HG03378 (cell line): Measurements from ENCODE around the gene ST3GAL6.
A peak's percentile ranks its signal among the peaks of the same experiment; 100 is the strongest.
"Not testable (repeated sequence)": the region's sequence is repeated elsewhere in the genome, so short reads cannot be mapped to it uniquely, and the experiment has no call there.

ENCODE experiments used
- ATAC-seq: cut with Tn5 transposase; IDR thresholded peaks from one replicate; pipeline ENCODE4 v1.9.1; 2021; ENCODE audit warnings: mild to moderate bottlenecking, moderate library complexity; ENCODE audit not compliant: unreplicated experiment

ST3GAL6 gene

DNA sequence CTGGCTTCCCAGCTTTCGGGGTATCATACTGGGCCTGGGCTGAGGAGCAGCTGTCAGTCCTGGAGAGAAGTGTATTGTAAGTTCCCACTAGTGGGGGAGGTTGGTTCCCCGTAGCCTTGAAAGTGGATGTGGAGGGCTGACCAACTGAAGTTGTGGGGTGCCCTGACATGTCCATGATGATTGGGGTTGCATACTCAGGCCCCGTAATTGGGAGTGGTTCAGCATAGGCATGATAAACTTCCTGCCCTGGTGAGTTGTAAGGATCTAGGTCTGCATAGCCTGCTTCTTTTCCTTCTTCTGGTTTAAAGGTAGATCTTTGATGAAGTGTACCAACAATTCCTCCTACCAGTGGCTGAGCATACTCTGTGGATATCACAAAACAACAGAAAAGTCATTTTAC, 36.3 kb downstream of the ST3GAL6 start:
- ATAC-seq, result no peak

DNA sequence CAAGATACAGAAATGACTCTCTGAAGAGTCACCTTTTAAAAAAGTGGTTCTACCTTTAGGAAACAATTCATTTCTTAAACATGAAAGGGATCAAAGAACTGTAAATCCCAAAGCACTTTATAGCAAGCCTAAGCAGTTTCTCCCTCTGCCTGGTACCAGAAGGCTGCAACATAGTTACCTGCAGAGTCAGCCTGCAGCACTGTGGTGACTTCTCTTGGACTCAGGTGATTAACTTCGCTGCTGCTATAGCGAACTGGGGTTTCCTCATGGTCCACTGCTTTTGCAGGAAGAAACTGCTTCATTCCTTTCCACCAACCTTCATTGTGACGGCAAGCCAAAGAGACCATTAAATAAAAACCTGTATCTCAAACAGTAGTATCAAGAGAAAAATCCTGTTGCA, 37.3 kb downstream of the ST3GAL6 start:
- no peak for ATAC-seq

DNA sequence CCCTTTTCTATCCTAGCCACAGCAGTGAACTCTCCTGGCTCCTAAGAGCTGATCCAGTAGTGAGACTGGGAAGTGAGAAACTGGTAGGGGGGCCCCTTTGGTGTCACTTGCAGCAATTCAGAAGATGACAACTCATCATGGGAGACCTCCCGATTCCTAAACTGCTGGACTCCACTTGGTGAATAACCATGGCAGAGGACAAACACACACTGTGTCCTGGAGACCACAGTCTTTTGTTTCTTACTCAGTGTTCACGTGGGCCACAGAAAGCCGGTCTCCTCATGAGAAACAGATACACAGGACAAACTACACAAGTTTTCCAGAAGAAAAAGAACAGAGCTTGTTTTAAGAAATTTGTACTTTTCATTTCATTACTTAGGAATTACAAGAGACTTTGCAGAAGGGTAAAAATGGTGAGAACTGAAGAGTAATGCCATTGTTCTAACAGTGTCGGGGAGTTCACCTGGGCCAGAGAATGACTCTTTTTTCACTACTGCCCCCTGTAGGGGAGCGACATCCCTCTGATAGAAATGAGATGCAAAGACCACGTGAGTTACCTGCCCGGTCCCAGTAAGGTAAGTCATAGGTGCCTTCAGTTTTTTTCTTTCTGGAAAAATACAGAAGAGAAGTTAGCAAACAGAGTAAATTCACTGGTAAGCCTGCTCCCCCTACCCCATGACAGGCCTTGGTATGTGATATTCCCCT, 38.1 kb downstream of the ST3GAL6 start:
- no peak for ATAC-seq

- no peak for ATAC-seq
These were observed 42.4 kb downstream of the ST3GAL6 start for GRCh38 chr3:98805571-98805970.

DNA sequence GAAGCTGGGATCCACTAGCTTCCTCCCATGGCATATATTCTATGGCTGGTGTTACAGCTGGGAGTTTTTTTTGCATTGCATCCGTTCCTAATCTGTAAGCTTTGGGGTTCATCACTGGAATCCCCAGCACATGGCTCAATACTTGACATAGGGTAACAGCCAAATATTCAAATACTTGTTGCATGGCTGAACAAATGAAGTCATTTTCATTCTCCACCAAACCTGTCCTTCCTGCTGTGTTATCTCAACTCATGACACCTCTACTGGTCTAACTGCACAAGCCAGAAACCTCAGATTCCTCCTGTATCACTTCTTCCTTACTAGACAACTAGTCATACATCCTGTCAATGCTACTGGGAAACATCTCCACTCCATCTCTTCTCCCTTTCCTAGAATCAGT, 43.4 kb downstream of the ST3GAL6 start:
- ATAC-seq, result no peak

DNA sequence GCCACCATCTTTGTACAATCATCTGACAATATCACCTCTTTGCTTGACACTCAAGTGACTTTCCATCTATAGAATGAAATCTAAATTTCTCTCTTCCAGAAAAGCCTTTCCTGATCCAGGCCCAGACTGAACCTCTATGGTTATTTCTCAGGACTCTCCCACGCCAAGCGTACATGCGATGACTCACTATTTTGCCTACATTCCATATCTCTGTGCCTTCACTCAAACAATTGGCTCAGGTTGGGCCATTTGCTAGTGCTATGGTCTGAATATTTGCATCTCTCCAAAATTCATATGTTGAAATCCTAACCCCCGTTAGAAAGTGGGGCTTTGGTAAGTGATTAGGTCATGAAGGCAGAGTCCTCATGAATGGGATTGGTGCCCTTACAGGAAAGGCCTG, 43.9 kb downstream of the ST3GAL6 start:
- ATAC-seq, result no peak

GRCh38 chr3:98807561-98807960, 44.4 kb downstream of the ST3GAL6 start:
- no peak for ATAC-seq

GRCh38 chr3:98808071-98808470, 44.9 kb downstream of the ST3GAL6 start:
- ATAC-seq, result no peak

DNA sequence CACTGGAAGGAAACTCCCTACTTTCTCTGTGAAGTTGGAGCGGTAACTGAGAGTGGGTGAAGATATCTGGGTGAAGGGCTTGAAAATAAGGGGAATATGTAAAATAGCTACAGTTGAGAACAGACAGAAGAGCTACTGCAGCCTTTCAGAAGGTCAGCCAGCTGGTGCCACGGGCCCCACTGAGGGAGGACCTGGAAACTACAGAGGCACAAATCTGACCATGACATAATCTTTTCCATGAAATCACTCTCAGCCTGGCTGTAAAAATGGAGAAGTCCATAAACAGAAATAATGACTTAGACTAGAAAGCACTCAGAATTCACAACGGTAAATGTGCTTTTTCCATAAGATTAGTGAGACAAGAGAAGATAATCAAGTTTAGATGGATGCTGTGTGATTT, 46.4 kb downstream of the ST3GAL6 start:
- no peak for ATAC-seq

GRCh38 chr3:98811048-98811447, 47.9 kb downstream of the ST3GAL6 start:
- ATAC-seq, result no peak

DNA sequence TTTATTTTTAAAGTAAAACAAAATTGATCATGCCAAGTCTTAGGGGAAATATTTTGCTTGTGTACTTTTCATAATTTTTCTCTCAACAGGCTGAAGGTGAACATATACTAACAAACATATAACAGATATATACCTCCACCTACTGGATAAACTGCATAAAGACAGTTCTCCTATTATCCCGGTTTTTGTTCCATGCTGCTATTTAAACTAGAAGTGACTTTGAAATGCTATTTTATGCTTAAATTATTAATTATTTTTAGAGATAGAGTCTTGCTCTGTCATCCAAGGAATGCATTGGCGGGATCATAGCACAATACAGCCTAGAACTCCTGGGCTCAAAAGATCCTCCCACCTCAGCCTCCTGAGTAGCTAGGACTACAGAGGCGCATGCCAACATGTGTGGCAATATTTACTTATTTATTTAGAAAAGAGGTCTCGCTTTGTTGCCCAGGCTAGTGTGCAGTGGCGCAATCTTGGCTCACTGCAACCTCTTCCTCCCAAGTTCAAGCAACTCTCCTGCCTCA, 49.8 kb downstream of the ST3GAL6 start:
- ATAC-seq, result peak; percentile 62

DNA sequence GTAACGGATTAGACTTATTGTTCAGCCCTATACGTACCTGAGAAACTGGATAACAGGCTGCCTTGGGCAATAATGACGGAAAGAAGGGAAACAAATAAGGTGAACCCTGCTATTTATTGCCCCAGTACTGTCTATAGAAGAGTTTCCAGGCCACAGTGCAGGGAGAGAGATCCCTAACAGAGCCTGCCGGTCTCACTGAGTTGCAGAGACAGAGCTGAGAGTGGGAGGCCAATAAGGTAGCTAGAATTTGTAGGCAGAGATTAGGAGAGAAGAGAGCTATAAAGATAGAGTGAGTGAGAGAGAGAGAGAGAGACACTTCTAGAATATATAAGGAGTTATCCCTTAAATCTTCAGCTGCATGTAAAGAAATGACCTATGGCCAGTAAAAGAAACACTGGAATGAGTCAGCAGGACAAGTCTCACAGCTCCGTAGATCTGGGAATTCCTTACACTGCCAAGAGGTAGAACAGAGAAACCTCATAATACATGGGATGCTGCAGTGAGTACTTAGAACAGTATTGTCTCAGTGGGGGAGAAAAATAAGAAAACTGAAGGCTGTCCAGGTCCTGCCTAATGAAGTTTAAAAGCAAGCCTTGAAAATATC, 51.8 kb downstream of the ST3GAL6 start:
- ATAC-seq, result no peak

DNA sequence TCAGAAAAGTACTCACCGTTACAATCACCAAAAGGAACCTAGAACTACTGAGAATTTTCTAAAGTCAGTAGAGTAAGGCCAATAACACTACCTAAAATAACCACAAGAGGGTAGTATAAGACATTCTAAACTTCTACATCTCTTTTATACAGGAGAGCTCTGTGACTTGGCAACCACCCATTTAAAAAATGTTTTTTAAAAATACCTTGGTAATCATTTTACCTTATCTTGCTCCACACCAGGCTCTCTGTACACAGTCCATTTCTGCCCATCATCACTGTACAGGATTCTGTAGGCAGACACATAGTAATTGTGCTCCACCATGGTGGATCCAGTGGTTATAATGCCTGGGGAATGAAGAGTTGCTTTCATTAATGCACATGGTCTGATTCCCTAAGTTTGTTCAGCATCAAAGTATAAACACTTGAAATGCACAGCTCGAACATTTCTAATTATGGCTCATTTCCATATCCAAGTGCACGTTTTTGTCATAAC, 54.5 kb downstream of the ST3GAL6 start:
- ATAC-seq, result peak; percentile 92

- ATAC-seq, result no peak
These were observed 57.9 kb downstream of the ST3GAL6 start for GRCh38 chr3:98821063-98821462.

GRCh38 chr3:98823791-98824190, 60.7 kb downstream of the ST3GAL6 start:
- ATAC-seq, result no peak

GRCh38 chr3:98824256-98824655, 61.1 kb downstream of the ST3GAL6 start:
- no peak for ATAC-seq

- ATAC-seq, result no peak
These were observed 63.0 kb downstream of the ST3GAL6 start for GRCh38 chr3:98826126-98826525.

GRCh38 chr3:98827221-98827920, 64.2 kb downstream of the ST3GAL6 start:
- no peak for ATAC-seq

- ATAC-seq, result no peak
These were observed 66.2 kb downstream of the ST3GAL6 start for GRCh38 chr3:98829246-98829832.

DNA sequence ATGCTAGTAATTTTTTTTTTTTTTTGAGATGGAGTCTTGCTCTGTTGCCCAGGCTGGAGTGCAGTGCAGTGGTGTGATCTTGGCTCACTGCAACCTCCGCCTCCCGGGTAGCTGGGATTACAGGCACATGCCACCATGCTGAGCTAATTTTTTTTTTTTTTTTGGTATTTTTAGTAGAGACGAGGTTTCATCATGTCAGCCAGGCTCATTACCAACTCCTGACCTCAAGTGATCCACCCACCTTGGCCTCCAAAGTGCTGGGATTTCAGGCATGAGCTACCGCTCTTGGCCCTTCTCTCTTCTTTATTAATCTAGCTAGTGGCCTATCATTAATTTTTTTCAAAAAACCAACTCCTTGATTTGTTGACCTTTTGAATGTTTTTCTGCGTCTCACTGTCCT, 67.9 kb downstream of the ST3GAL6 start:
- ATAC-seq, result not testable (repeated sequence)

GRCh38 chr3:98839846-98840245, 76.7 kb downstream of the ST3GAL6 start:
- ATAC-seq, result no peak
